Stimulated activated CD8-positive, alpha-beta memory T cell treated with anti-CD3 and anti-CD28 coated beads, Interleukin-15, amount 100 ng/mL, for 24 hours (primary cell): ENCODE results near the gene BUB3.

Source experiments
- DNase-seq: peaks from one replicate; pipeline ENCODE4 v3.0.0-alpha.2; 2020; ENCODE audit warnings: low read depth

The BUB3 gene, protein sequence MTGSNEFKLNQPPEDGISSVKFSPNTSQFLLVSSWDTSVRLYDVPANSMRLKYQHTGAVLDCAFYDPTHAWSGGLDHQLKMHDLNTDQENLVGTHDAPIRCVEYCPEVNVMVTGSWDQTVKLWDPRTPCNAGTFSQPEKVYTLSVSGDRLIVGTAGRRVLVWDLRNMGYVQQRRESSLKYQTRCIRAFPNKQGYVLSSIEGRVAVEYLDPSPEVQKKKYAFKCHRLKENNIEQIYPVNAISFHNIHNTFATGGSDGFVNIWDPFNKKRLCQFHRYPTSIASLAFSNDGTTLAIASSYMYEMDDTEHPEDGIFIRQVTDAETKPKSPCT

DNA sequence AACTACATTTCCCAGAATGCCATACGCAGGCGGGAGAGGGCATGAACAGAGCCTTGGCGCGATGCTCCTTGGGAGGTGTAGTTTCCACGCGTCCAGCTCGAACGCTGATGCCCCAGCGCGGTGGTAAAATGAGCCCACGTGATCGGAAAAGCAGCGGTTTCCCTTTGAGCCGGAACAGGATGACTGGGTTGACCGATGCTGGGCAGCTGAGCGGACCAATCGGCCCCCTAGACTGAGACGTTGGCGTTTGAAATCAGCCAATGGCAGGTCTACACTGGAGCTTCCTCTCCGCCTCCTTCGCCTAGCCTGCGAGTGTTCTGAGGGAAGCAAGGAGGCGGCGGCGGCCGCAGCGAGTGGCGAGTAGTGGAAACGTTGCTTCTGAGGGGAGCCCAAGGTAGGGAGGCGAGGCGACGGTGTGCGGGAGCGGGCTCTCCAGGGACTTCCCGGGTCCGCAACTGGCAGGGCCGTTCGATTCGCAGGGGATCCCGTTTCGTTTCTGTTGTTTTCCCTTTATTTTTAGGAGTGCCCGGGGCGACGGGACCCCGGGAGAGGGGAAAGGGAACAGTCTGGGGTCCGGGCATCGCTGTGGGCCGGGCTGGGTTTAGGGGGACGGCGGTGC, at the start of gene BUB3:
Gene BUB3, plus strand, starts transcription at position 311 of the 619 bp plus-strand sequence. CDS start 516 bp downstream, outside the sequence.
- peak; percentile 72 for DNase-seq

DNA sequence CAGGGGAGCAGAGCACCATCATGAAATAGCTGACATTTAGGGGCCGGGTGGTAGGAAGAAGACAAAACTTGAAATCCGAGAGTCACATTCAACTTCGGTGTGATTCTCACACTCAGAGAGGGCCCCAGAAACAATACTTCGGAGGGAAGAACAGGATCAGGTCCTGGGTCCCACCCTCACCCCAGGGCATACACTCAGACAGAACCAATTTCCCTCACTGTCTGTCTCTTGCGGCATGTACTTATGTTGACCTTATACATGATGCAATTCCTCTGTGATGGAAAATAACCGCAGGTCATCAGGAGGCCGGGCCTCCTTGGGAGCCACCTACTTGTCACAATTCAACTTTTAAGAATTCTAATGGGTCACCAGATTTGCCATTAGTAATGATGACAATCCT, 44.7 kb upstream of the BUB3 start:
- no peak for DNase-seq

DNA sequence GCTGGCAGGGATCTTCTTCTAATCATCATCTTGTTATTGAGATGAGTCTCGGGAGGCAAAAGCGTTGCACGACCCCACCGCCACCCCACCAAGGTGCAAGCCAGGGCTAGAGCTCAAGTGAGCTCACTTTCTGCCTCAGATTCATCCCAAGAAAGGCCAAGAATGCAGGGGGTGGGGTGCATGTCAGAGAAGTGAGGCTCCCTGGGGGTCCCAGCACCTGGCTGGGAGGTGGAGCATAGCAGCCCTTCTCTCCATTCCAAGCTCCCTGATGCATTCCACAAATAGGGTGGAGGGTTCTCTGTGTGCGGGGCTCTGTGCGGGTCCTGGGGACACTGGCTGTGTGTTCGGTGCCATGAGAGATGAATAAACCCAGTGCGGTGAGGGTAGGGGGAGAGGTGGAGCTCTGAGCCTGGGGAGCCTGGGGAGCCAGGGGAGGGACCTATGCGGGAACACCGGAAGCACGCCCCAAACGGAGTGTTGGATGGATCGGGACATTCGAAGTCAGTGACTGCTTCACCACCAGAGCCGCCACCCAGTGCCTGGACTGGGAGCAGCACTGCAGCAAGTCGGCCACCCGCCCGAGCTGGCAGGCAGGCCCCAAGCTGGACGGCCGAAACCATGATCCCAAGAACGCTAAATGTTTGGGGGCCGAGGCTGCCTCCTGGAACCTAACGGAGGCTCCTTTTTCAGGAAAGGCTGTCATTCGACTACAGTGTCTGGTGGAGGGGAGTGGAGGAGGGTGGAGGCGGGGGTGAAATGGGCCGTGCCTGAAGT, 36.4 kb upstream of the BUB3 start:
- no peak for DNase-seq

DNA sequence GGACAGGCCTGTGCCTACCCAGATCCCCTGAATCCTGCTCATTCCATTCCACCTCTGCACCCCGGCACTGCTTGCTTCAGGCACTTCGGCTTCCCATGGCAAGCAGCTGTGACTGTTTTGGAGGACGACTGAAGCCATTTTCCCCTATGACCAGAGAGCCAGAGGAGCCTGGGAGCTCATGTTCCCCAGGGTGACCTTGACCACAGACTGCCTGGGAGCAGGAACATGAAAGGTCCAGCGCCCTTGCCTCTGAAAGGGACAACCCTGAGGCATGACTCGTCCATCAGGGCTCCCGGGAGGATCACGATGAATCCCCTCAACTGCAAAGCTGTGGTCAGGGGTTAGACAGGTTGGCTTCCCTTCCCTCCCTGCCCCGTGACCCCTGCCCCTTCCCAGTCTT, 35.1 kb upstream of the BUB3 start:
- DNase-seq: no peak

DNA sequence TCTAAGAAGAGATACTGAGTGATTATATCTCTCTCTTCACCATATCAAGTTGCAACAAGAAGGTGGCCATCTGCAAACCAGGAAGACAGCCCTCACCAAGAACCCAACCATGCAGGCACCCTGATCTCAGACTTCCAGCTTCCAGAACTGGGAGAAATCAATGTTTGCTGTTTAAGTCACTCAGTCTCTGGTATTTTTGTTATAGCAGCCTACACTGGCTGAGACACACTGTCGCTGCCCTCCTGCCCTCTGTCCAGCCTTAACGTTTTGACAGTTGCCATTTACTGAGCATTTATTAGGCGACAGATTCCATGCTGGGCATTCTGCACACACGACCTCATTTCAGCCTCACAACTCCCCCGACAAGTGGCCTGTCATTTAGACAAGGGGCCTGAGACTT, 28.0 kb upstream of the BUB3 start:
- DNase-seq: no peak

DNA sequence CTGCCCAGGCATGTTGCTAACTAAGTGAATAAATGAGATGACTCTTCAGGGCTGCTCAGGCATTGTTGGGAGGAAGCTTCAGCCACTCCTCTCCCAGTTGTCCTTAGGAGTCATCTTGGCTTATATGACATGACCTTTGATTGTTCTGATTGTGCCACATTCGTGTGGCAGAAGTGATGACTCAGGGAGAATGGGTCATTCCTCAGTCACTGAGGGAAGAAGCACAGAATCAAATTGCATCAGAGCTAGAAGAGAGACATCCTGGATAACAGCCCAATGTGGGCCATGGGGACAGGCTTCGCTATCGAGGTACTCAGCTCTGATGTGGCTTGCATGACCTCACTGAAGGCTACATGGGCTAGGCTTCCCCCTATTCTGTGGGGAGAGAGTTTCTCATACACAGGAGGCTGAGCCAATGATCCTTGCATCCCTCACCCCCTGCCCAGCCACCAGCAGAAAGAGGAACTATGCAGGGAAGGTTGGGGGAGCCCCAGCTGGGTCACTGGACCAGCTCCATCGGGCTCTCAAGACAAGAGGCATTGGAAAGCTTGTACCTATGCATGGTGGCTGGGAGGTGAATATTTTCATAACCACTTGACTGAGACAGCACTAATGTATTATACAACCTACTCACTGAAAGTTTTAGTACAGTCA, 24.5 kb upstream of the BUB3 start:
- no peak for DNase-seq

DNA sequence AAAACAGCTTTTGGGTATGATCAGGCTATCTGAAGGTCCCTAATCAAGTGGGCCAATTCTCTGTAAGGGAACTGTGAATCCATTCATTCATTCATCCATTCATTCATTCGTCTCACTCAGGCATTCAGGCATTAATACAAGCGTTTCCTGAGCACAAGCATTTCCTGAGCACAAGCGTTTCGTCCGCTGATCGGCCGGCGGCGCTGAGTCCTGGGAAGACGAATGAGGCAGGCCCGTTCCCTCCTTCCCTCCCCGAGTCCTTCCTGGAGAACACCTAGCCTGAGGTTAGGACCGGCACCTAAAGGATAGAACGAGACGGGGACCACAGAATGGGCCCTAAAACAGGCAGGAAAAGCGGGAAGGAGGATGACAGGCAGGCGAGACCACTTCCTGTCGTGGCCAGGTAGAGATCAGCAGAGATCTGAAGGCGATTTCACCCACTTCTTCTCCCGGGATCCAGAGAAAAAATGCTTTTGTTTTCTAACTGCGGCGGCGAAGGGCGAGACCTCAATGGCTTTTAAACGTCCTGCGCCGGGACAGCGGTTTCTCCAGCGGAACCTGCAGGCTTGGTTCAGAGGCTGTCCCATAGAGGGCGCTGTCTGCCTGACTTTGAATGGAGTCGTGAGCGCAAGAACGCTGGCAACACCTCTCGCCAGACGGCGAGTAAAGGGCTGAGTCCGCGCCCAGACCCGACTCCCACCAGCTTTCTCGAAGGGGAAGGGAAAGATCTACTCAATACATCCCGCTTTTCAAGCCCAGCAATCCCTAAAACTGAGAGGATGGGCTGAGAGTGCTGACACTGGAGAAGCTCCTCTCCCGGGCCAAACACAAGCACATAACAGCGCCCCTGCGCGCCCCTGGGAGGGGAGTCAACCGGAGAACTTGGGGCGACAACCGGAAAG, 21.4 kb upstream of the BUB3 start:
- peak; percentile 69 for DNase-seq

DNA sequence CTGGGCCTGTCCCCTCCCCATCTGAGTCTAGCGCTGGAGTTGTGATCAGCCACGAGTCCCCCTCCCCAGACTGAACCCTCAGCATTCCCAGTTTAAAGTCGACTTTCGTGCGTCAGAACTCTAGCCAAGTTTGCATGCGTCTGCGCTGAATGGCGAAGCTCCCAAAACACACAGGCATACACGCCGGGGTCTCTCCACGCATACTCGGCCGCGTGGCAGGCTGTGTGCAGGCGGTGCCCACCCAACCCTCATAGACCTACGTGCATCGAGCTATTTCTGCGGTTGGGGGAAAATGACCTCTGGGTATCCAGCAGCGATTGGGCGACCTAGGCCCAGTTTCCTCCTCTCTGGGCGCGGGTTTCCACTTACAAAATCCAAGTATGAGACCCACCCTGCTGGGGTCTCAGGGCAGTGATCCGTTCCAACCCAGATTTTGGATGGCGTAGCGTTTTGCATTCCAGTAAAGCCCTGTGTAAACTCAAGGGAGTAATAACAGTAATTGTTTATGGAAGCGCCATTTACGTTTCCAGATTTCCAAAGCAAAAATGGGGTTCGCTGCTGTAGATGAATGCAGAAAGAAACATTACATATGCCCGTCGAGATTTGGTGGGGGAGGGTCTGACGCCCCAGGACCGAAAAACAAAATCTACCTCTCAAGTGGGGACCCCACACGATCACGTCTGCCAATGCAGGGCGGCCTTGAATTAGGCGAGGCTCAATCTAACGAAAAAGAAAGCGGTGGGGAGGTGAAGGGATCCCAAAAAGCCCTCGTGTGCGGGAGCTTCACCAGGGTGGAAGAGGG, 20.5 kb upstream of the BUB3 start:
- no peak for DNase-seq

DNA sequence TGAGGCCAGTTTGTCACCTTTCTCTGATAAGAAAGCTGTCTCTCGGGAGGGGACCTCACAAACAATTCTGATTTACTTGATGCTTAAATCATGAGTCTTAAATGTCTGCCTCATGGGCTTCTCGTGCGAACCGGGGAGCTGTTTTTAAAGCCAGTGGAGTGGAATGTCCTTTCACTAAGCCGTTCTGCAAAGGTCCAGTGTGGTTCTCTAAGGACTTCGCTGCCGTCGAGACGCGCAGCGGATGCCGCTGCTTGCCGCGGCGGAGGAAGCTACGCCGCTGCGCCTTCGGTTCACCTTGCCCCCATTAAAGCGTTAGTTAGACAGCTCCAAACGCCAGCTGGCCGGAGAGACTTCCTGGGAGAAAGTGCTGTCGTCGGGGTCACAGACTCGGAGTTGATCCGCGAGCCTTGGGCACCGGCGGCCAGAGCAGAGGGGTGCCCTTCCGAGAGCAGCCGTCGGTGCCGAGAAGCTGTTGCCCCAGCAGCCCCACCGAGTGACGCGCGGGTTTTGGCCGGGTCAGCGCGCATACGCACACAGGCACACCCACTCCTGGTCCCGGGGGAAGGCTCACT, 19.8 kb upstream of the BUB3 start:
- no peak for DNase-seq

DNA sequence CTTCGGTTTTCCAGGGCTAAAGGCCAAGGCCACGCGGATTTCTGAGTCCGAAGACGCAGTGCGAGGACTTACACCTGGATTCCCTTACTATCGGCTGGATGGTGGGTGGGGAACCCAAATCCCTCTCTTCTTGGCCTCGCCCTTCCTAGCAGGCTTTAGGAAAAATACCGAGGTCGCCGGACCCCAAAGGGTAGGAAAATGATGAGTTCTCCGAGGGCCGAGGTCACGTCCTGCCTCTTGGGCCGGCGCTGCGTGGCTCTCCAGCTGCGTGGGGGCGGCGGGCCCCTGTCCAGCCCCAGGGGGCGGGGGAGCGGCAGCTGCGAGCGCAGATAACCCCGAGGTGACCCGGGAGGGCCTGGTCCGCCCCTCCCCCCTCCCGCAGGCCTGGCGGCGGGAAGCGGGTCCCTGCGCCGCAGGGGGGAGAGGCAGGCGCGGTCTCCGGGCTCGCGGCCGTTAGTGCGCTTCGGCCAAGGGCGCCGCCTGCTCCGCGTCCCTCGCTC, 19.2 kb upstream of the BUB3 start:
- DNase-seq: no peak

DNA sequence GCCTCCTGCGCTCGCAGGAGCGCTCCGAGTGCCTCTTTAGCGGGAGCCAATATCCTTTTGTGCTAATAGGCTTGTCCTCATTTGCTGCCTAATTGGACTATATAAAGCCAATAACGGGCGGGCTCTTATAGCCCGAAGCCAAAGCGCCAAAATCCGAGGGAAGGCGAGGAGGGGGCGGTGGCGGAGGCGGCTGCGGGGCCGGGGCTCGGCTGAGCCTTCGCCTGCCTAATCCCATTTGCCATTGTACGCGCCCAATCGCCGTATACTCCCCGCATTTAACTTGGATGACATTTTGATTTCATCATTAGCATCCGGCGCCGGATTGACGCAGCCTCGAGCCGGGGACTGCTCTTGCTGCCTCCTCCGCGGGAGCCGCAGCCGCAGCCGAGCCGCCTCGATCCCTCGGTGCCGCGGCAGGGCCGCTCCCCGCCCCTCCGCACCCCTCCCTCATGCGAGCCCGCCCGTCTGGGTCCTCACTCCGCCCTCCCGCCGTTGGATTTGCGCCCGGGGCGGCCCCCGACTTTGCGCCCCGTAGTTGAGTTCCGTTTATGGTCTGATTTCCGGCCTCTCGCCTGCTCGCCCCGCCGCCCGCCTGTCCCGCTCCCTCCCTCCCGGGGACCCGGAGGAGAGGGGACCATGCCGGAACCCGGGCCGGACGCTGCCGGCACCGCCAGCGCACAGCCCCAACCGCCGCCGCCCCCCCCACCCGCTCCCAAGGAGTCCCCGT, 18.6 kb upstream of the BUB3 start, which contains the start of gene HMX3:
Gene HMX3, plus strand, starts transcription at position 556 of the 727 bp plus-strand sequence. Its CDS starts 81 bp downstream, at position 637.
- no peak for DNase-seq

DNA sequence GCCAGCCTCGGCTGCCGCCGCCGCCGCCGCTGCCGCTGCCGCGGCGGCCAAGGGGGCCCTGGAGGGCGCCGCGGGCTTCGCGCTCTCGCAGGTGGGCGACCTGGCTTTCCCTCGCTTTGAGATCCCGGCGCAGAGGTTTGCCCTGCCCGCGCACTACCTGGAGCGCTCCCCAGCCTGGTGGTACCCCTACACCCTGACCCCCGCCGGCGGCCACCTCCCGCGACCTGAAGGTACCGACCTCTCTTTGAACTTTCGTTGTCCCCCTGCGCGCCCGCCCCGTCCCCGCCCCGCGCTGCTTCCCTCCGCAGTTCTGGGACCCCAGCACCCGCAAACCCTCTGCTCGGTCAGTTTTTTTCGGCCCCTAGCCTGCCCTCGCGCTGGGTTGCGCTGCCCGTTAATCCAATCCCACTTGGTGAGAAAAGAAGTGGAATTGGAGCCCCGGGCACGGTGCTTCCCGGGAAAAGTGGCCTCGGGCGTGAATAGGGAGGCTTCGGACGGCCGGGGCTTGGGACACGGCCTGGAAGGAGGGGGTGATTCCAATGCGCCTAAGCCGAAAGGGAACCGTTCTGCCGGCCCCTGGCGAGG, 17.9 kb upstream of the BUB3 start:
- DNase-seq: no peak

DNA sequence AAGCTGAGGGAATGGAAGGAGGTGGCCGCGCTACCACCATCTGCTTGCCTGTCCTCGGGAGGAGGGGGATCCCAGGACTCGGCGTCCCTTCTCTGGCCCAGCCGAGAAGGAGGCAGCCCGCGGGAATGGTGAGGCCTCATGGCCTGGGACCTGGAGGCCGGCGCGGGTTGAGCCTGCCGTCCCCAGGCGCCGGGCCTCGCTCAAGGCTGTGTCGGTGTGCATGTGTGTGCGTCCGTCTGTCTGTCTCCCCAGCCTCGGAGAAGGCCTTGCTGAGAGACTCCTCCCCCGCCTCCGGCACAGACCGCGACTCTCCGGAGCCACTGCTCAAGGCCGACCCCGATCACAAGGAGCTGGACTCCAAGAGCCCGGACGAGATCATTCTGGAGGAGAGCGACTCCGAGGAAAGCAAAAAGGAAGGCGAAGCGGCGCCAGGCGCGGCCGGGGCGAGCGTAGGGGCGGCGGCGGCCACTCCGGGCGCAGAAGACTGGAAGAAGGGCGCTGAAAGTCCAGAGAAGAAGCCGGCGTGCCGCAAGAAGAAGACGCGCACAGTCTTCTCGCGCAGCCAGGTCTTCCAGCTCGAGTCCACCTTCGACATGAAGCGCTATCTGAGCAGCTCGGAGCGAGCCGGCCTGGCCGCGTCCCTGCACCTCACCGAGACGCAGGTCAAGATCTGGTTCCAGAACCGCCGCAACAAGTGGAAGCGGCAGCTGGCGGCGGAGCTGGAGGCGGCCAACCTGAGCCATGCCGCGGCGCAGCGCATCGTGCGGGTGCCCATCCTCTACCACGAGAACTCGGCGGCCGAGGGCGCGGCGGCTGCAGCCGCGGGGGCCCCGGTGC, 17.2 kb upstream of the BUB3 start:
- no peak for DNase-seq

DNA sequence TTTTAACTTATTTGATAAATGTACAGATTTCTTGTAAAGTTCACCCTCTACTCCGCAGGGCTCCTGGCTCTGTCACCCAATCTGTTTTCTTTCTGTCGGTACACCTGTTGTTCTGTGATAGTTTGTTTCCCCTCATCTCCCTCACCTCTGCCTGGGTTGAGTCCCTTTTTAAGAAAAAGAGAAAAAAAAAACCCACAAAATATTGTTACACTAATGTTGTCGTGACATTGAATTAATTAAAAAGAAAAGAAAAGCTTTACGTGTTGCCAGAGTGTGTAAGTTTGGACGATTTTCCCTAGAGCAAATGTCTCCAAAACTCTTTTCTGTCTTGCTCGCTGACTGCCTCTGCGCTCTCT, 15.1 kb upstream of the BUB3 start:
- DNase-seq: no peak

DNA sequence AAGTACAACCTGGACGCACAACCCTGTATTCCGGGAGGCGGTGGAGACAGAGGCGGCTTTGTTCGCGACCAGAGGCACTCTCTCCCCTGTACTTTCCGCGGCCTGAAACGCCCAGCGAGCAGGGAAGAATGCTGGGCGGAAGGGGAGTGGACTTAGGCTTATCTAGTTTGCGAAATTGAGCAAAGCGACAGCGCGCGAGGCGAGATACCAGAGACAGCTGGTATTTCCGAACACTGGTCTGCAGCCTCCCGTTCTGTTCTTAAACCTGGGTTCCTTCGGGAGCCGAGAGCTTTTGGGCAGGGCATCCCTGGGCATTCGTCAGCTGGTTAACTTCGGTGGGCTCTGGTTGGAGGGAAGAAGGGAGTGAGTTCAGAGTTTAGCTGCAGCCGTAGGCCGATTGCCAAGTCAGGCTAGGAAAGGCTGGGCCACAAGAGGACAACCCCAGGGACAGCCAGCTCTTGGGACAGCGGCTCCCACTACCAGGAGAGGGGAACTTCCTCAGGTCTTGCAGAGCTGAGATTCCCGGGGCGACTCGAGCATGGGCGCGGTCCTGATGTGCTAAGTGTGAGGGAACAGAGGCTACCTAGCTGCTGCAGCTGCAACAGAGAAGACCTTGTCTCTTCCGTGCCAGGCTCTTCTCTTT, 14.6 kb upstream of the BUB3 start:
- no peak for DNase-seq

DNA sequence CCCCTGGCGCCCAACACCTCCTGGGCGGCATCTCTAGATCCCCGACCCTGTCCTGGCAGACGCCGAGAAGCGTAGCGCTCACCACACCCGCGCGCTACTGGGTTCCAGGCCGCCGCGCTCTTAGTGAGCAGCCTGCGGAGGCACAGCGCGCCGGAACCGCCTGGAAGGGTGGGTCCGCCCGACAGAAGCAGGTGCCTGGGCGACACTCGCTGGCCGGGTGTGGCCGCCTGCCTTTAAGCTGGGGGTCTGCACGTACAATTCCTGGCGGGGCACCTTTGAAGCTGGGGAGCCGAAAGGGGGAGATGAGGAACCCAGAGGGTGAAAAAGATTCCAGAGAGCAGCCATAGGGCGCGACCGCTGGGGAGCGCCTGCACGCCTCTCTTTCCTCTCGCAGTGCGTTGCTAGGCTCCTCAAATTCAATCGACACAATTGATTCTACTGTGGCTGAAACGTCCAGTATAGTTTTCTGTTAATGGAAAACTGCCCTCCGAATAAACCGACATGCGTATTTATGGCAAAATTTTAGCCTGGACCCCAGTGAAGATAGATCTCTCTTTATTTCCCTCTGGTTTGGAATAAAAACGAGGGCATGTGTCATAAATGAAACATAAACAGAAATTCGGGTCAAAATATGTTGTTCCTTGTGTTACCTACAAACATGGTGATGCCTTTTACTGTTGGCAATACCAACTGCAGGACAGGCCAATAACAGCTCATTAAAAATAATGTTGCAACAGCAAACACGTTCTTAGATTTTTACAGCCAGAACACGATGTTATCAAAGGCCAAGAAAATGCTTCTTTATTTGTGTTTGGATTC, 13.8 kb upstream of the BUB3 start:
- DNase-seq: no peak

DNA sequence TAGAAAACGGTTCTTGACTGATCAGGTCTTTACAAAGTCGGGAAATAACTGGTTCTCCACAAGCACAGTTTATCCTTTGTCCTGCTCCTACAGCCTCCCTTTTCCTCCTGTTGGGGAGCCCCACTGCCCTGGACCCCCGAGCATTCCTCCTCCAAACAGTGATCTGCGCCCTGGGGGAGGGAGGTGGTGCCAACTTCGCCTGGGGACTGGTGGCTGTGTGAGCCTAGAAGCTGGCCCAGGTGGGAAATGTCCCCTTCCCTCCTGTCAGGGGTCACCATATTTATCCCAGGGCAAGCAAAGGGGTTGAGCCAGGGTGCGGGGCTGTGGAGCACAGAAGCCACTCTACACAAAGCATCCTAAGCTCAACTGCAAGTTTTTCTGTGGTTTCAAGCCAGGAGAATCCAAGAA, 13.2 kb upstream of the BUB3 start:
- no peak for DNase-seq
